CD4-positive, alpha-beta T cell treated with Interleukin-15 for 4 hours (primary cell): Measurements from ENCODE around the gene TPR.

Source experiments
- DNase-seq: peaks from one replicate; pipeline ENCODE4 v3.0.0-alpha.2; 2020; ENCODE audit warnings: low spot score

TPR gene

DNA sequence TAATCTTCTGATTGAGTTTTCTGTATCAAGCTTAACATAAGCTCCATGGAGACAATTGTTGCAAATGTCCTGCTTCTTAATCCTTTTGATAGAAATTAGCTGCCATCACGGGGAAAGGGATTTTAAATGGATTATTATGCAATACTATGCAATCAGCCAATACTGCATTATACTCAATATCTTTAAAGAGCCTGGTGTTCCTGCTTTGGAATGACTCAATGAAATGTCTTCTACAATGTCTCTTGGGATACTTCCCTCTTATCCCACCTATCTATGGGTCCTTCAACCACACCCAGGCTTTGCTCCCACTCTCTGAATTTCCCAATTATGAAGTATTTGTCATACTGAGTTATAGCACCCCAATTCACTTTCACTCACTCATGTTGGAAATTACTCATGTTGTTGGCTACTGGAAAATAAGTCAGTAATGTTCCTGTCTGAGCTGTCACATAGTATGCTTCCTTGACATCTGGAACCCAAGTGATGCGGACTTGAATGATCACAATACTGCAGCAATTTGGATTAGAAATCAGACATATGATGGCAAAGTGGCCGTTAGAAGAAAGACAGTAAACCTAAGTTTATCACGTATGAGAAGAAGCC lies 85.0 kb downstream of the TPR start:
- DNase-seq: no peak

- no peak for DNase-seq
Observed at GRCh38 chr1:186286615-186287315, 88.3 kb downstream of the TPR start.

DNA sequence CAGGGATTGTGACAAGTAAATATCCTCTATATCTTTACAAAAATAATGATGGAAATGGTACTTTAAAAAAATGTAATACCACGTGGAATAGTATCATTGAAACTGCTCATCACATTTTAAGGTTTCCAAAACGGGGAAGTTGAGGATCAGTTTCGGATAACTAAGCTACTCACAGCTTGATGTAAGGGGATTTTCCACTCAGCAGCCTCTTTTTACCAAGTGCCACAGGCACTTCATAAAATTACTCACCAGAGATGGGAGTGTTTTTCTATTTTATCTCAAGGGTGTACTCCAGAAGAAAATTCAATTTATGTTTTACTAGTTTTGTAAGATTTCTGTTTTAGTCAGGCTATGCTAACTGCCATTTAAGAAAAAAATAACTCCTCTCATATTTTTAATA lies 91.7 kb downstream of the TPR start:
- DNase-seq: no peak

DNA sequence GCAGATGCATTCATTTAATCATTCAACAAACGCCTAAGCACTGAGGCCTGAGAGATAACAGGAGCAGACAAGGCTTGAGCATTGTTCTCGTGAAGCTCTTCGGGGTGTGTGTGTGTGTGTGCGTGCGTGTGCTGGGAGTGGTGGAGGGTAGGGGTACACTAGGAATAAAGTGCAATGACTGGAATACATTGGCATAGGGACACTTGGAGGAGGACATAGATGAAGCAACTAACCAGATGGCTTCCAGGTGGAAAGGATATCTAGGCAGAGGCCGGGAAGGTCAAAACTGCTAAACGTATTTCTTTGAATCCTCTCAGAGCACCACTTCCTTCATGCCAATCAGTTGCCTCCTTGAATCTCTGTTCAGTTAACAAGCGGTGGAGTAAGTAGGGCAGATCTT lies 92.6 kb downstream of the TPR start:
- DNase-seq: no peak

GRCh38 chr1:186275822-186276221 lies 99.2 kb downstream of the TPR start:
- DNase-seq: no peak

DNA sequence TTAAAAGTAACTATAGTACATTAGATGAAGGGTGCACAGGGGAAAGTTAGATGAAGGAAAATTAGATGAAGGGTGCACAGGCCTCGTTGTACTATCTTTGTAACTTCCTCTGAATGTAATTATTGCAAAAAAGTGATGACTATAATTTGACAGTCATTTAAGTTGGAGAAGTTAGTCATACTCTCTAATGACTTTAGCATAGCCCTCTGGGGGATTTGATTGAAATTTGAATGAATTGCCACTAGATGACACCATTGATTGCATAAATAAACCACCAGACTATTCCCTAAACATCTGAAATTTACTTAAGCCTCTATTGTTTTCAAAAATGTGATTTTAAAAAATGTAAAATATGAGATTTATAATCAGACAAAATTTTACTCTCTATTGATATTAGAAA lies 102.6 kb downstream of the TPR start:
- no peak for DNase-seq

DNA sequence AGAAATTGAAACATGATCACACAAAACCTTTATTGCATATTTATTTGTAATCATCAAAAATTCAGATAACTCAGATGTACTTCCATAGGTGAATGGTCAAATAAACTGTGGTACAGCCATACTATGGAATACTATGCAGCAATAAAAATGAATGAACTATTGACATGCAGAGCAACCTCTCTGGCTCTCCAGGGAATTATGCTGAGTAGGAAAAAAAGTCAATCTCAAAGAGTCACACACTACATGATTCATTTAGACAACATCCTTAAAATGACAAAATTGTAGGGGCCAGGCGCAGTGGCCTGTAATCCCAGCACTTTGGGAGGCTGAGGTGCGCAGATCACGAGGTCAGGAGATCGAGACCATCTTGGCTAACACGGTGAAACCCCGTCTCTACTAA lies 104.0 kb downstream of the TPR start:
- DNase-seq: no peak
